ENCODE results near the gene ETS2.

Gene ETS2

GRCh38 chr21:38861989-38862683, 56.4 kb downstream of the ETS2 start:
- DNase-seq: no peak

GRCh38 chr21:38863291-38863690, 57.6 kb downstream of the ETS2 start:
- no peak for DNase-seq

- no peak for DNase-seq
Measured at GRCh38 chr21:38863843-38864363, 58.2 kb downstream of the ETS2 start.

GRCh38 chr21:38864964-38865363, 59.2 kb downstream of the ETS2 start:
- no peak for DNase-seq

- no peak for DNase-seq
Measured at GRCh38 chr21:38869196-38869595, 63.5 kb downstream of the ETS2 start.

GRCh38 chr21:38869946-38870345, 64.2 kb downstream of the ETS2 start:
- DNase-seq: peak; percentile 78

Measured in DMS53 (cell line).